Testis (tissue), 3 donors: ENCODE measurements around the gene SLC44A5. TPM values are rescaled to one million over a fixed set of nuclear protein-coding genes. Genes with fewer than 3 reads are reported as not detected.

Experiments
- DNase-seq: peaks from one replicate; pipeline ENCODE4 v3.0.0-alpha.2; 2019
- H3K27ac ChIP-seq, 2 donors: fragments of 200-600 bp; sonication (generic); one replicate each; pipeline ENCODE4 v1.5.1; 2019
- H3K27me3 ChIP-seq: fragments of 200-600 bp; sonication (generic); one replicate; pipeline ENCODE4 v1.5.1; 2019
- H3K36me3 ChIP-seq: fragments of 200-600 bp; sonication (generic); one replicate; pipeline ENCODE4 v1.5.1; 2017; ENCODE audit warnings: low read depth; ENCODE audit errors: missing control alignments
- H3K4me1 ChIP-seq: fragments of 200-600 bp; sonication (generic); one replicate; pipeline ENCODE4 v1.5.1; 2019
- H3K4me3 ChIP-seq, 2 donors: fragments of 200-600 bp; sonication (generic); one replicate each; pipeline ENCODE4 v1.5.1; 2017 to 2019
- H3K9me3 ChIP-seq: fragments of 200-600 bp; sonication (generic); one replicate; pipeline ENCODE4 v1.5.1; 2017
- POLR2A ChIP-seq: fragments of 450-650 bp; IDR thresholded peaks from one replicate; pipeline ENCODE4 v1.6.1; 2017; ENCODE audit warnings: antibody characterized with exemption, mild to moderate bottlenecking, moderate library complexity
- WGBS, 2 donors: methylation state at CpG; one replicate each; pipeline ENCODE4 v1.1.5; 2018; 5-methylcytosine and 5-hydroxymethylcytosine counted together
- intact Hi-C: fragments of 100-400 bp; cut with DNase I; formaldehyde crosslinking; loops from one replicate; pipeline ENCODE4 v1.15.1; 2023; ENCODE audit warnings: low total_unique reads
- polyA plus RNA-seq: library from polyadenylated mRNA; stranded (reverse); fragments of 350-450 nt; fragmentation: Illumina TruSeq; extraction: RNeasy Lipid Tissue Mini Kit (QIAGEN cat#74804); gene quantifications from one replicate; pipeline ENCODE4 v1.2.3, GENCODE V29; 2014; ENCODE audit warnings: low read depth, low replicate concordance; ENCODE audit not compliant: insufficient read depth
- total RNA-seq, 2 donors: library from RNA; depleted of rRNA; stranded (reverse); fragments of >200 nt; gene quantifications; one replicate each; pipeline ENCODE4 v1.2.3, GENCODE V29; 2016
- TF ChIP-seq, protein P1 (sequence below), 3 experiments: fragments of 450-650 bp in 2 of 3; fragments of 200-600 bp in 1 of 3; sonication (generic) in 1 of 3; IDR thresholded peaks; one replicate each; pipeline ENCODE4 v1.5.1; 2016 to 2019; ENCODE audit warnings: antibody characterized with exemption in 3 of 3, mild to moderate bottlenecking in 2 of 3, moderate library complexity in 1 of 3

SLC44A5 gene
- total and polyA plus RNA-seq, 3 donors from 2014 or later, result 4.9 to 10.6 (median 4.9) TPM

DNA sequence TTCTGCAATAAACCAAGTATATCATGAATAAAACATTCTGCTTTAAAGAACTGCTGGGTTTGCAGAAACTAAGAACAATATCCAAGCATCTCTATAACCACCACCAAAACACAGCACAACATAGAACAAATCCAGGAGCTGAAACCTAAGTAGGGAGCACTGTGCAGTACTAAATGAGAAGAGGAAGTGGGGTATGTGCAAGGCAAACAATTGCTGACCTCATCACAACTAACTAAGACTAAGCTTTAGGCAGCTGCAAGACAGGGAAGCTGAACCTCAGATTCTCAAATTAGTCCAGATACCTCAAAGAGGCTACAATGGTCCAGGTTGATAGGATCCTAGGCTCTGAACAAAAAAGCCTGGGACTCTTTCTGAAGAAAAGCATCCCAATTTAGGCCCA lies 172.6 kb downstream of the SLC44A5 start:
- intact Hi-C loops, result no loop called here
- Histone ChIP-seq H3K4me3 (no peak overlapping the region), H3K9me3 (no peaks in the 10 kb centered on the region), H3K27ac (no peak overlapping the region), H3K36me3 (no peaks in the 10 kb centered on the region), H3K27me3 (no peaks in the 10 kb centered on the region), H3K4me1 (no peaks in the 10 kb centered on the region)
- no peak for DNase-seq
- TF ChIP-seq, protein P1, sequence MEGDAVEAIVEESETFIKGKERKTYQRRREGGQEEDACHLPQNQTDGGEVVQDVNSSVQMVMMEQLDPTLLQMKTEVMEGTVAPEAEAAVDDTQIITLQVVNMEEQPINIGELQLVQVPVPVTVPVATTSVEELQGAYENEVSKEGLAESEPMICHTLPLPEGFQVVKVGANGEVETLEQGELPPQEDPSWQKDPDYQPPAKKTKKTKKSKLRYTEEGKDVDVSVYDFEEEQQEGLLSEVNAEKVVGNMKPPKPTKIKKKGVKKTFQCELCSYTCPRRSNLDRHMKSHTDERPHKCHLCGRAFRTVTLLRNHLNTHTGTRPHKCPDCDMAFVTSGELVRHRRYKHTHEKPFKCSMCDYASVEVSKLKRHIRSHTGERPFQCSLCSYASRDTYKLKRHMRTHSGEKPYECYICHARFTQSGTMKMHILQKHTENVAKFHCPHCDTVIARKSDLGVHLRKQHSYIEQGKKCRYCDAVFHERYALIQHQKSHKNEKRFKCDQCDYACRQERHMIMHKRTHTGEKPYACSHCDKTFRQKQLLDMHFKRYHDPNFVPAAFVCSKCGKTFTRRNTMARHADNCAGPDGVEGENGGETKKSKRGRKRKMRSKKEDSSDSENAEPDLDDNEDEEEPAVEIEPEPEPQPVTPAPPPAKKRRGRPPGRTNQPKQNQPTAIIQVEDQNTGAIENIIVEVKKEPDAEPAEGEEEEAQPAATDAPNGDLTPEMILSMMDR (IDR thresholded peaks at IDR 0.05), result no peak
- no peak for TF ChIP-seq POLR2A

DNA sequence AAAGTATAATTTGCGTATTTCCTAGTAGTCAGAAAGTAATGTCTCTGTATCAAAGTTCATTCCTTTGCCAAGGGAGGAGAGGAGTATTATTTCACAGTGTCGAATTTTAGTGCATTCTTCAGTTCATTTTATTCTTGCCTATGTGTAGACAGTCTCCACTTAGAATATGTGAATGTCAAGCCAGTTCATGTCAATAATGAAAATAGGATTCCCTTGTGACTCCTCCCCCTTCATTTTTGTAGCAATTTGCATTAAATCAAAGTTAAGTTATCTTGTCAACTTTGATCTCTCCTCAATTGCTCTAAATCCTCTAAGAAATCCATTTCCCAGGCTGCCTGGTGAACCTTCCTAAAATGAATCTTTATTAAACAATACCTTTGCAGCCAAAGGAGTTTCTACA lies 179.1 kb downstream of the SLC44A5 start:
- Histone ChIP-seq H3K9me3 (no peaks in the 10 kb centered on the region), H3K4me3 (no peak overlapping the region), H3K27ac (no peak overlapping the region), H3K4me1 (no peaks in the 10 kb centered on the region), H3K27me3 (no peaks in the 10 kb centered on the region), H3K36me3 (no peaks in the 10 kb centered on the region)
- no peak for DNase-seq
- no peak for TF ChIP-seq POLR2A
- intact Hi-C loops, result no loop called here
- 49 to 60% methylated on average over 2 of the region's 2 CpGs for WGBS, 2 donors

DNA sequence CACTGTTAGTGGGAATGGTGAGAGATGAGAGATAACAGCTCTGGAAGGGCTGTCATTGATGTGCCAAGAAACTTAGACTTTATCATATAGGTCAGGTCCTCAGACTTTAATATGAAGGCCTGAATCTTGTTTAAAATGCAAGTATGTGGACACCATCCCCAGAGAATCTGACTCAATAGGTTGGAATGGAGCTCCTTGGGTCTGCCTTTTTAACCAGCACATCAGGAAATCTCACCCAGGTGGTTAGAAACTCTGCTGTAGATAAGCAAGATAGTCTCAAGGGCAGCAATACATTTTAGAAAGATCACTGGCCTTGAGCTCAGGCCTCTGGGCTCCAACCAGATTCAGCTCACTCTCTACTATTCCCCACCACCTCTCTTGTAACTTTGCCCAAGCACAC lies 180.4 kb downstream of the SLC44A5 start:
- no peak overlapping the region for H3K4me3 ChIP-seq
- no peak overlapping the region for H3K27ac ChIP-seq
- no peak for TF ChIP-seq POLR2A
- TF ChIP-seq, protein P1 (IDR thresholded peaks at IDR 0.05), result no peak
- H3K4me1 ChIP-seq, result no peaks in the 10 kb centered on the region
- DNase-seq, result no peak
- H3K27me3 ChIP-seq, result no peaks in the 10 kb centered on the region
- no peaks in the 10 kb centered on the region for H3K36me3 ChIP-seq
- no peaks in the 10 kb centered on the region for H3K9me3 ChIP-seq
- intact Hi-C loops, result no loop called here

DNA sequence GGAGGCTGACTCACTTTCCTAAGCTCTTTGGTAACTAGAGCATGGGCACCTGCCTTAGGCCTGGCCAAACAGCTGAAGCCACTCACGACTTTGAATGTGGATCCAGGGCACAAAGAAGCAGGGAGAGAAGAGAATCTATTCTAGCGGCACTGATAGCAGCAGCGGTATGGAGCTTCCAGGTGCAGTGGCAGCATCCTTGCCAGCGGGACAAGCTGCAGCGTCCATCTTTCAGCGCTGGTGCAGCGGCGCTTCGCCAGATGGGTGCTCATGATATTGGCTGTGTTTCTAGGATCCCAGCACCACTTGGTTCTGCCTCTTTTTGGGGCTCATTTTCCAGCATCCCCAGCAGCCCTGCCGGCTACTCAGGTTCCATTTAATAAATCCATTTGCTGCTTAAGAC lies 184.2 kb downstream of the SLC44A5 start:
- no peaks in the 10 kb centered on the region for H3K9me3 ChIP-seq
- no peak for TF ChIP-seq POLR2A
- TF ChIP-seq, protein P1 (IDR thresholded peaks at IDR 0.05), result no peak
- no peak for DNase-seq
- 75 to 88% methylated on average over 10 of the region's 10 CpGs for WGBS, 2 donors
- no peak overlapping the region for H3K27ac ChIP-seq
- H3K4me3 ChIP-seq, result no peak overlapping the region
- H3K36me3 ChIP-seq, result no peaks in the 10 kb centered on the region
- intact Hi-C loops, result no loop called here
- H3K27me3 ChIP-seq, result no peaks in the 10 kb centered on the region
- H3K4me1 ChIP-seq, result no peaks in the 10 kb centered on the region

- no peak for DNase-seq
- no peak overlapping the region for H3K4me3 ChIP-seq
- TF ChIP-seq, protein P1 (IDR thresholded peaks at IDR 0.05), result no peak
- no peak for TF ChIP-seq POLR2A
- no peaks in the 10 kb centered on the region for H3K9me3 ChIP-seq
- H3K27me3 ChIP-seq, result no peaks in the 10 kb centered on the region
- H3K4me1 ChIP-seq, result no peaks in the 10 kb centered on the region
- WGBS, 2 donors, result 84 to 85% methylated on average over 3 of the region's 3 CpGs
- no peak overlapping the region for H3K27ac ChIP-seq
- H3K36me3 ChIP-seq, result no peaks in the 10 kb centered on the region
- intact Hi-C loops, result no loop called here
Measured at GRCh38 chr1:75425001-75425650, 185.8 kb downstream of the SLC44A5 start.
